NCI-H2227 treated with DMSO at 0.1 percent for 48 hours (cell line): ENCODE results near the gene OLFM4.

Source experiments
- DNase-seq: peaks from one replicate; lab custom pipeline; 2025; lab: John Stamatoyannopoulos, UW

Gene OLFM4

GRCh38 chr13:53068585-53069520 is 40.2 kb downstream of the OLFM4 start:
- no peak for DNase-seq

DNA sequence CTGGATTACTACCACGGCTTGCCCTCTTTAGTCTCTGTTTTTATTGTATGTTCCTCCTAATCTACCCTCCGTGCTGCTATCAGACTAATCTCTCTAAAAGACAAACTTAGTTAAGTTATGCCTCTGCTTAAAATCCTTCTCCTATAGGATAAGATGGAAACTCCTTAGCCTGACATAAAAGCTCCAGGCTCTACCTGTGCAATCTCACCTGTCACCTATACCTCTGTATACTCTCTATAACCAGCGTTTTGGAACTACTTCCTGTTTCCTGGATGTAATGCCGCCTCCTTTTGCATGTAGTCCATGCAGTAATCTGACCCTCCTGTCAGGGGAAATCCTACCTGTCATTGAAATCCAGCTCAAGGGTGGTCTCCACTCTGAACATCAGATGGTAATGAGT is 41.2 kb downstream of the OLFM4 start:
- DNase-seq: no peak

- DNase-seq: no peak
Measured at GRCh38 chr13:53073711-53074110, 45.1 kb downstream of the OLFM4 start.

DNA sequence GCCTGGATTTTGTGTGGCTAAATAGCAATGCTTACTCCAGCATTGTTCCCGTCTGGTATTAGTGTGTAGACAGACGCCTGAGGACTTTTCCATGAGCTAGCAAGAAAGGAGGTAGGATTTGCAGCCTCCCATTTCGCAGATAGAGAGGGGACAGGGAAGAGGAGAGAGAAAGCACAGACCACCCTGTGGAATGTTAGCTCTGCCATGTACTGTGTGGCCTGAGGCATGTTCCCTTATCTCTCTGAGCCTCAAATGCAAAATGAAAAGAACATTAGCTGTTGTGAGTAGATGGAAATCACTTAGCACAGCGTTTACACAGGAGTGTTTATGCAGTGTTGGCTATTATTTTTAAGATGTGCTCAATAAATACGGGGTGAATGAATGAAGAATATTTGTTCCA is 45.5 kb downstream of the OLFM4 start:
- no peak for DNase-seq

DNA sequence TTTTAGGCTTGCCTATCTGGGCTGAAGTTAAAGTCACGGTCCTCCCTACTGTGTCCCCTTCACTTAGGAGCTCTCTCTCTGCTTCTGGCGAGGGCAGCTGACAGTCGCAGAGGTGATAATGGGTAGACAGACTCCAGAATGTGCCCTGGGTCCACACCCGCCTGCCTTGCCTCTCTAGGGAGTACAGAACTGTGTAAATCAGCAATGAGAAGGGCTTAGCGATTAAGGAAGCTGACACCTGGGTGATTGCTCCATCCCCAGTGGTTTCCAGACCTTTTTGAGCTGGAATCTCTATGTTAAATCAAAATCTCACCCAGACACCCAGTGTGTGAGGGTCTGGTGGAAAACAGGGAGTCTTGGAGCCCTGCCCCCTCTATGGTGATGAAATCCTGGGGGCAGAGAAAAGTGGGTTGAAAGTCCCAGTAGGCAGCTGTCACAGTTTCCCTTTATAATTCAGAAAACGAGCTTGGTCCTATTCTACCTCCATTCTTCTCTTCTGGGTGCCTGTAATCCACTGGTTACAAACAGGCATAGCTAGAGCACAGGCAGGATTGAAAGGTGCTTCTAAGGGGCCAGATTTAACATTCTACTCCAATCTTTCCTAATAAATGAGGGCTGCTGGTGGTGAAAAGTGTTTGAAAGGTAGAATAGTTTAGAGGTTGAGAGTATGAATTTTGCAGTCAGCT is 46.9 kb downstream of the OLFM4 start:
- no peak for DNase-seq

- no peak for DNase-seq
Measured at GRCh38 chr13:53079691-53080090, 51.1 kb downstream of the OLFM4 start.

DNA sequence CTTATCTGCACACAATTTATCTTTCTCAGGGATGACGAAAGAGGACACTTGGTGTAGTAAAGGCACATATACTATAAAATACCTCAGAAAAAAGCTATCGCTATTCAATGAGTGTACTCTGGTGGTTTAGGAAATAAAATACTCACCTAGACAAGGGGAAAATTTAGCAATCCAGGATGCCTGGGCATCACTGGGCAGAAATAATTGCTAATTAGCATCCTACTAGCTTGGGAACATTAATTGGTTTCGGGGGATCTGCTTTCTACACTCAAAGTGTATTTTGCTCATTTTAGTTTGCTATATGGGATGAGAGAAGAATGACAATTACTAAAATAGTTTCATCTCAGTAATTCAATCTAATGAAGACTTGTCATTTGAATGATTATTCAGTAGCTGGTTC is 60.3 kb downstream of the OLFM4 start:
- DNase-seq: no peak

GRCh38 chr13:53089951-53090350 is 61.3 kb downstream of the OLFM4 start:
- no peak for DNase-seq

- DNase-seq: no peak
Measured at GRCh38 chr13:53090461-53090860, 61.8 kb downstream of the OLFM4 start.

DNA sequence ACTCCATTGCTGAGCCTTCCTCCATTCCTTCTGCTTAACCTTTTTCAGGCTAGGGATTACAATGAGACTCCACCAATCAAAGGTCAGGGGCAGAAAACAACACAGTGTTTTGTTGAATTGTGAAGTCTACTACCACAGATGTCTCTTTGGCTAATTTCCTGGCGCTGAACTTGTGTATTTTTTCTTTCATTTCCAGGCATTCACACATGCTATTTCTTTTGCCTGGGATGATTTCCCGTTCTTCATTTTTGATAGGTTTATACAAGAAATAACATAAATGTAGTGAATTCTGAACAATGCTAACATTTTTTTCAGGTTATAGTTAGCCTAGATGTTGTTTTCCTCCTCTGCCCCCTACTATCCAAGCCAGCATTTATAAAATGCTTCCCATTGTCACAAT is 64.3 kb downstream of the OLFM4 start:
- DNase-seq: no peak

DNA sequence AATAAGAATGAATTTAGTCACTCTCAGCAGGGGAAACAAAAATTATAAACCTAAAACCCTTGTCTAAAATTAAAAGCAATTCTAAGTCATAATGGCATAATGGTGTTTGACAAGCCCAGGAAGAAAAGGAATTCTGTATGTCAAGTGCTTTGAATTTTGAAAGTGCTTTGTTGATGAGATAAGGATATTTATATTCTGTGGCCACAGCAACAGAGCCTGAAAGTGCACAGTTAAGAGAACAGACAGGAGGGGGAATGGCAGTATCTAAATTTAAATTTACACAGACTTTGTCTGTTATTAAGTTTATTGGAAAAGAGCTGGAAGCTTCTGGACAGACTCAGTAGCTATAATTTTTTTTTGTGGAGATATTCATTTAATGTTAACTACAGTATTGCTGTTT is 69.8 kb downstream of the OLFM4 start:
- no peak for DNase-seq

DNA sequence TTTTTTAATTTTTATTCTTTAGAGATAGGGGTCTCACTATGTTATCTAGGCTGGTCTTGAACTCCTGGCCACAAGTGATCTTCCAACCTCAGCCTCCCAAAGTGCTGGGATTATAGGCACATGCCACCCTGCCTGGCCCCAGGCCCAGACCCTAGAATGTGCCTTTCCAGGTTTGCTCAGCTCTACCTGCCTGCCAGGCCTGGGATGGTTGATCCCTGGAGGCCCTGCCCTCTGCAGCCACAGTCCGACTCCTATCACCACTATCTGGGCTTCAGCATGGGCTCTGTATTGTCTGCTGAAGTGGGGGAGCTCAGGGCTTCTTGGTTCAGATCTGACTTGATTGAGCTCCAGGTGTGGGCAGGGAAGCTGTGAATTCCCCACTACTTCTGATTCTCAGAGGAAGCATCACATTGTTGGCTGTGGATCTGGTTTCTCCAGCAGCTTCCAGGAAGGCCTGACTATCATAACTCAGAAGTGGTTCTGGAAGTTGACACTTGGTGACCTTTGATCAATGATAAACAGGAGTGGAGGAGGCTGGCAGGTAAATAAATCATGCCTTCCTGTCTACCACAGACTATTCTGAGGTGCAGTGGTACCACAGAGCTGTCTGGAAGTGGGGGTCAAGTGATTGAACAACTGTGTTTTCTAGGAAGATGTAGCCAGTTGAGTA is 71.9 kb downstream of the OLFM4 start:
- no peak for DNase-seq
